Measurements from ENCODE around the gene CNNM4.

Gene CNNM4

DNA sequence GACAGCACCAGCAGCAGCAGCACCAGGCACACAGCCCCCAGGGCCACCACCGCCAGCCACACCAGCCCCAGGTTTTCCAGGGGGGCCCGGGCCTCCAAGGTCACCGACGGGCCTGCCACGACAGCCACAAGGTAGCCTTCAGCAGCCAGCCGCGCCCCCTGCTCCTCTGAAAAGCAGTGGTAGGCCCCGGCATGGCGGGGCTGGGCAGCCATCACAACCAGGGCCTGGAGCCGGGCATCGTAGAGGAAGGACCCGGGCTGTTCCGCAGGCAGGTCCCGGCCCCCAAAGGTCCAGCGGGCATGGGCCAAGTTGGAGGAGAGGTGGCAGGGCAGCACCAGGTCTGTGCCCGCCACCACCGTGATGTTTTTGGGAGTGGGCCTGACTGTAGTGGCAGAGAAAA lies 100.4 kb downstream of the CNNM4 start:
- no peak for DNase-seq

Measured in activated CD4-positive, alpha-beta T cell treated with anti-CD3 and anti-CD28 coated beads, Interleukin-10, Interleukin-2, amounts not matched to agents 100 ng/mL and 50 ng/mL, durations not matched to agents 16 hours and 8 hours (primary cell).